DND-41 (cell line): Measurements from ENCODE around the gene ATP23.

Experiments
- ATAC-seq: fragments of 200-7000 bp; cut with Tn5 transposase; 3 replicates; pipeline ENCODE4 v1.9.1; 2021; ENCODE audit warnings: low read depth; ENCODE audit not compliant: insufficient read depth
- DNase-seq: peaks from one replicate; pipeline ENCODE4 v3.0.0-alpha.2; 2020
- H2AFZ ChIP-seq: 2 replicates; pipeline ENCODE4 v1.6.0; 2012; ENCODE audit warnings: low read depth, low read length
- H3K27ac ChIP-seq: 2 replicates; pipeline ENCODE4 v1.5.1; 2012; ENCODE audit warnings: low read length, inconsistent platforms
- H3K27me3 ChIP-seq: fragments of 200-600 bp; sonication (generic); 2 replicates; pipeline ENCODE4 v1.6.0; 2012; ENCODE audit warnings: low read length, mild to moderate bottlenecking, inconsistent platforms; ENCODE audit not compliant: insufficient read depth, poor library complexity
- H3K36me3 ChIP-seq: 2 replicates; pipeline ENCODE4 v1.5.1; 2012; ENCODE audit warnings: low read length, inconsistent platforms; ENCODE audit not compliant: insufficient read depth
- H3K4me1 ChIP-seq: 2 replicates; pipeline ENCODE4 v1.5.1; 2012; ENCODE audit warnings: mild to moderate bottlenecking, low read length; ENCODE audit not compliant: insufficient read depth
- H3K4me2 ChIP-seq: 2 replicates; pipeline ENCODE4 v1.6.0; 2012; ENCODE audit warnings: mild to moderate bottlenecking, moderate library complexity, low read length, inconsistent platforms; ENCODE audit not compliant: insufficient read depth
- H3K4me3 ChIP-seq, 2 experiments: fragments of 200-600 bp in 1 of 2; shearing (Covaris generic) in 1 of 2; 2 replicates each; pipeline ENCODE4 v1.5.1; 2012 to 2016; ENCODE audit warnings: inconsistent platforms in 2 of 2, low read length in 2 of 2, mild to moderate bottlenecking in 2 of 2, low read depth in 1 of 2, moderate library complexity in 1 of 2
- H3K79me2 ChIP-seq: 2 replicates; pipeline ENCODE4 v1.6.0; 2012; ENCODE audit warnings: low read length, inconsistent platforms; ENCODE audit not compliant: insufficient read depth
- H3K9ac ChIP-seq: 2 replicates; pipeline ENCODE4 v1.6.0; 2012; ENCODE audit warnings: low read depth, mild to moderate bottlenecking, inconsistent platforms, low read length, moderate library complexity
- H3K9me3 ChIP-seq: 2 replicates; pipeline ENCODE4 v1.5.1; 2012; ENCODE audit warnings: low read length, moderate library complexity, mild to moderate bottlenecking, inconsistent platforms; ENCODE audit not compliant: insufficient read depth, severe bottlenecking
- H4K20me1 ChIP-seq: 2 replicates; pipeline ENCODE4 v1.6.0; 2012; ENCODE audit warnings: low read length; ENCODE audit not compliant: insufficient read depth
- EZH2 ChIP-seq: IDR thresholded peaks from 3 replicates; pipeline ENCODE4 v1.6.1; 2012; ENCODE audit warnings: borderline replicate concordance, low read depth, mild to moderate bottlenecking, moderate library complexity, low read length, inconsistent platforms; ENCODE audit not compliant: severe bottlenecking
- TF ChIP-seq, protein P1 (sequence below): IDR thresholded peaks from 2 replicates; pipeline ENCODE4 v1.5.1; 2012; ENCODE audit warnings: borderline replicate concordance, low read length, moderate library complexity, mild to moderate bottlenecking; ENCODE audit not compliant: poor library complexity, severe bottlenecking; ENCODE audit errors: extremely low read depth

The ATP23 gene

GRCh38 chr12:57993834-57994233, 52.5 kb downstream of the ATP23 start:
- Histone ChIP-seq H2AFZ (no peak overlapping the region), H3K4me2 (no peak overlapping the region), H3K27me3 (peaks cover 3% of the 10 kb centered on the region), H3K9me3 (peaks cover 26% of the 10 kb centered on the region), H3K79me2 (no peaks in the 10 kb centered on the region), H3K4me3 (no peak overlapping the region), H3K9ac (no peak overlapping the region), H3K36me3 (no peaks in the 10 kb centered on the region), H3K4me1 (no peaks in the 10 kb centered on the region), H3K27ac (no peak overlapping the region), H4K20me1 (no peaks in the 10 kb centered on the region)
- DNase-seq, result no peak
- no peak for ATAC-seq
- no peak for TF ChIP-seq EZH2
- TF ChIP-seq, protein P1, sequence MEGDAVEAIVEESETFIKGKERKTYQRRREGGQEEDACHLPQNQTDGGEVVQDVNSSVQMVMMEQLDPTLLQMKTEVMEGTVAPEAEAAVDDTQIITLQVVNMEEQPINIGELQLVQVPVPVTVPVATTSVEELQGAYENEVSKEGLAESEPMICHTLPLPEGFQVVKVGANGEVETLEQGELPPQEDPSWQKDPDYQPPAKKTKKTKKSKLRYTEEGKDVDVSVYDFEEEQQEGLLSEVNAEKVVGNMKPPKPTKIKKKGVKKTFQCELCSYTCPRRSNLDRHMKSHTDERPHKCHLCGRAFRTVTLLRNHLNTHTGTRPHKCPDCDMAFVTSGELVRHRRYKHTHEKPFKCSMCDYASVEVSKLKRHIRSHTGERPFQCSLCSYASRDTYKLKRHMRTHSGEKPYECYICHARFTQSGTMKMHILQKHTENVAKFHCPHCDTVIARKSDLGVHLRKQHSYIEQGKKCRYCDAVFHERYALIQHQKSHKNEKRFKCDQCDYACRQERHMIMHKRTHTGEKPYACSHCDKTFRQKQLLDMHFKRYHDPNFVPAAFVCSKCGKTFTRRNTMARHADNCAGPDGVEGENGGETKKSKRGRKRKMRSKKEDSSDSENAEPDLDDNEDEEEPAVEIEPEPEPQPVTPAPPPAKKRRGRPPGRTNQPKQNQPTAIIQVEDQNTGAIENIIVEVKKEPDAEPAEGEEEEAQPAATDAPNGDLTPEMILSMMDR, result no peak

- Histone ChIP-seq H3K27ac (no peak overlapping the region), H2AFZ (no peak overlapping the region), H3K79me2 (no peaks in the 10 kb centered on the region), H3K4me3 (no peak overlapping the region), H3K36me3 (no peaks in the 10 kb centered on the region), H3K4me1 (no peaks in the 10 kb centered on the region), H3K4me2 (no peak overlapping the region), H3K27me3 (no peaks in the 10 kb centered on the region), H3K9me3 (peaks cover 33% of the 10 kb centered on the region), H3K9ac (no peak overlapping the region), H4K20me1 (no peaks in the 10 kb centered on the region)
- ATAC-seq (no peak), DNase-seq (no peak)
- TF ChIP-seq EZH2, result no peak
- TF ChIP-seq, protein P1, result no peak
Measured at GRCh38 chr12:57996520-57996919, 55.2 kb downstream of the ATP23 start.

GRCh38 chr12:57998251-57998650, 56.9 kb downstream of the ATP23 start:
- H3K4me2 ChIP-seq, result no peak overlapping the region
- H3K27me3 ChIP-seq, result no peaks in the 10 kb centered on the region
- no peak for ATAC-seq
- no peaks in the 10 kb centered on the region for H3K4me1 ChIP-seq
- H2AFZ ChIP-seq, result no peak overlapping the region
- no peaks in the 10 kb centered on the region for H3K79me2 ChIP-seq
- H3K4me3 ChIP-seq, result no peak overlapping the region
- peaks cover 33% of the 10 kb centered on the region for H3K9me3 ChIP-seq
- no peaks in the 10 kb centered on the region for H4K20me1 ChIP-seq
- TF ChIP-seq, protein P1, result no peak
- no peak for TF ChIP-seq EZH2
- H3K27ac ChIP-seq, result no peak overlapping the region
- H3K9ac ChIP-seq, result no peak overlapping the region
- no peaks in the 10 kb centered on the region for H3K36me3 ChIP-seq
- no peak for DNase-seq

DNA sequence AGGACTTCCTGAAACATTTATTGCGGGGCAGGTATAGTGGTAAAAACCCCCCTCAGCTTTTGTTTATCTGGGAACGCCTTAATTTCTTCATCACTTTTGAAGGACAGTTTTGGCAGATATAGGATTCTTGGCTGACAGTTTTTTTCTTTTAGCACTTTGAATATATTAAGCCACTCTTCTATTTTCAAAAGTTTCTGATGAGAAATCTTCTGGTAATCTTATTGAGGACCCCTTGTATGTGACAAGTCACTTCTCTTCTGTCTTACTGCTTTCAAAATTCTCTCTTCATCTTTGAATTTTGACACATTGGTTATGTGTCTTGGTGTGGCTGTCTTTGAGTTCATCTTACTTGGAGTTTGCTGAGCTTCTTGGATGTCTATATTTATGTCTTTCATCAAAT, 59.1 kb downstream of the ATP23 start:
- Histone ChIP-seq H3K27me3 (no peaks in the 10 kb centered on the region), H3K36me3 (no peaks in the 10 kb centered on the region), H4K20me1 (no peaks in the 10 kb centered on the region), H3K9me3 (peaks cover 33% of the 10 kb centered on the region), H3K79me2 (no peaks in the 10 kb centered on the region), H3K4me1 (no peaks in the 10 kb centered on the region), H3K4me2 (no peak overlapping the region), H2AFZ (no peak overlapping the region), H3K9ac (no peak overlapping the region), H3K27ac (no peak overlapping the region), H3K4me3 (no peak overlapping the region)
- no peak for TF ChIP-seq EZH2
- TF ChIP-seq, protein P1, result no peak
- DNase-seq (no peak), ATAC-seq (no peak)
